Brain microvascular endothelial cell (primary cell): ENCODE measurements around the gene DMAP1.

Source experiments
- DNase-seq: peaks from one replicate; pipeline ENCODE4 v3.0.0-alpha.2; 2020
- H3K27ac ChIP-seq: fragments of 250-450 bp; sonication (Bioruptor Pico); 2 replicates; pipeline ENCODE4 v1.5.1; 2020; ENCODE audit warnings: mild to moderate bottlenecking, moderate library complexity
- H3K27me3 ChIP-seq: fragments of 250-450 bp; sonication (Bioruptor Pico); replicated peaks from 2 replicates; pipeline ENCODE4 v1.5.1; 2020; ENCODE audit warnings: mild to moderate bottlenecking
- H3K36me3 ChIP-seq: fragments of 250-450 bp; sonication (Bioruptor Pico); replicated peaks from 2 replicates; pipeline ENCODE4 v1.5.1; 2020; ENCODE audit warnings: mild to moderate bottlenecking
- H3K4me3 ChIP-seq: 2 replicates; pipeline ENCODE4 v1.5.1; 2011; ENCODE audit warnings: low read depth, mild to moderate bottlenecking, control low read depth, low read length, moderate library complexity
- CTCF ChIP-seq: IDR thresholded peaks from 2 replicates; pipeline ENCODE4 v1.5.1; 2011; ENCODE audit warnings: low read depth, mild to moderate bottlenecking, moderate library complexity, low read length, control low read depth, inconsistent platforms; ENCODE audit errors: missing control alignments
- in situ Hi-C: cut with HindIII; loops from 2 replicates; pipeline ENCODE4 v1.10.0; 2017; ENCODE audit warnings: low sequenced_read_pairs, low pct_ligation_motif_present

DMAP1 gene

GRCh38 chr1:44223187-44223610 lies 9.9 kb downstream of the DMAP1 start:
- Histone ChIP-seq H3K4me3 (no peak overlapping the region), H3K27ac (no peak overlapping the region), H3K27me3 (no peaks in the 10 kb centered on the region), H3K36me3 (peaks cover 32% of the 10 kb centered on the region)
- in situ Hi-C loops, result no loop called here
- no peak for TF ChIP-seq CTCF
- DNase-seq, result no peak

GRCh38 chr1:44225761-44226160 lies 12.5 kb downstream of the DMAP1 start:
- H3K27me3 ChIP-seq, result no peaks in the 10 kb centered on the region
- H3K36me3 ChIP-seq, result peaks cover 8% of the 10 kb centered on the region
- H3K27ac ChIP-seq, result no peak overlapping the region
- in situ Hi-C loops, result no loop called here
- TF ChIP-seq CTCF, result no peak
- no peak overlapping the region for H3K4me3 ChIP-seq
- DNase-seq, result no peak

GRCh38 chr1:44227211-44227610 lies 13.9 kb downstream of the DMAP1 start:
- no peak for TF ChIP-seq CTCF
- H3K36me3 ChIP-seq, result no peaks in the 10 kb centered on the region
- no peak overlapping the region for H3K27ac ChIP-seq
- in situ Hi-C loops, result no loop called here
- H3K27me3 ChIP-seq, result no peaks in the 10 kb centered on the region
- DNase-seq, result no peak
- no peak overlapping the region for H3K4me3 ChIP-seq

GRCh38 chr1:44228218-44228617 lies 14.9 kb downstream of the DMAP1 start:
- no peak for TF ChIP-seq CTCF
- in situ Hi-C loops, result no loop called here
- H3K27me3 ChIP-seq, result no peaks in the 10 kb centered on the region
- H3K4me3 ChIP-seq, result no peak overlapping the region
- H3K27ac ChIP-seq, result no peak overlapping the region
- H3K36me3 ChIP-seq, result no peaks in the 10 kb centered on the region
- DNase-seq, result no peak

GRCh38 chr1:44229435-44230167 lies 16.3 kb downstream of the DMAP1 start:
- Histone ChIP-seq H3K27ac (no peak overlapping the region), H3K27me3 (no peaks in the 10 kb centered on the region), H3K36me3 (no peaks in the 10 kb centered on the region), H3K4me3 (no peak overlapping the region)
- no peak for TF ChIP-seq CTCF
- no peak for DNase-seq
- in situ Hi-C loops, result no loop called here

GRCh38 chr1:44230796-44231195 lies 17.5 kb downstream of the DMAP1 start:
- H3K27me3 ChIP-seq, result no peaks in the 10 kb centered on the region
- H3K27ac ChIP-seq, result no peak overlapping the region
- no peaks in the 10 kb centered on the region for H3K36me3 ChIP-seq
- no peak overlapping the region for H3K4me3 ChIP-seq
- TF ChIP-seq CTCF, result no peak
- in situ Hi-C loops, result no loop called here
- DNase-seq, result no peak
